ENCODE results near the gene ABCA2. TPM values are rescaled to one million over a fixed set of nuclear protein-coding genes. Genes with fewer than 3 reads are reported as not detected.

The ABCA2 gene
- total RNA-seq, 1 experiment from 2014 or later: 114 TPM

DNA sequence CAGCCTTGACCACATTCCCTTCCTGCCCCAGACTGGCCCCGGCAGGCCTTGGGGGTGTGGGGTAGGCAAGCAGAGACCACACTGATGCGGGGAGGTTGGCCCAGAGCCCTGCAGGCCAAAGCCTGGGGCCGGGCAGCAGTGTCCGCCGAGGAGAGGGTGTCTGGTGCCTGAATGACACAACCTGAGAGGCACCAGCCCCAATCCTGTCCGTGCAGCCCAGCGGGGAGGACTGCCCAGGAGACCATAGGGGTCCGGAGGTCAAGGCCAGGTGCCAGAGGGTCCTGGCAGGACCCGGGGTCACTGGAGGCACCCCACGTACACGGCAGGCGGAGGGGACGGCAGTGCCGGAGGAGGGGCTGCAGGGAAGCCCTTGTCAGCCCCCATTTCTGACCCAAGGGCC is 56.3 kb downstream of the ABCA2 start (continued):
- TF ChIP-seq CEBPB (IDR thresholded peaks at IDR 0.05; ENCODE audit: low read depth): no peak
- no peak for TF ChIP-seq TCF7L2 (IDR thresholded peaks at IDR 0.05; ENCODE audit: borderline replicate concordance, extremely low read depth, insufficient read depth, insufficient read length)
- no peak for TF ChIP-seq ZFX (IDR thresholded peaks at IDR 0.05)
- no peak for TF ChIP-seq YY1 (IDR thresholded peaks at IDR 0.05; ENCODE audit: extremely low read depth, insufficient replicate concordance, low read depth, low read length)
- no peak for TF ChIP-seq EGR1 (IDR thresholded peaks at IDR 0.05; ENCODE audit: low read depth)
- no peak for TF ChIP-seq RAD21 (IDR thresholded peaks at IDR 0.05; ENCODE audit: low read depth)
- TF ChIP-seq EZH2phosphoT487 (IDR thresholded peaks at IDR 0.05; ENCODE audit: borderline replicate concordance): no peak
- TF ChIP-seq POLR2A (IDR thresholded peaks at IDR 0.05; ENCODE audit: borderline replicate concordance, extremely low read depth, insufficient read depth, insufficient read length): no peak

DNA sequence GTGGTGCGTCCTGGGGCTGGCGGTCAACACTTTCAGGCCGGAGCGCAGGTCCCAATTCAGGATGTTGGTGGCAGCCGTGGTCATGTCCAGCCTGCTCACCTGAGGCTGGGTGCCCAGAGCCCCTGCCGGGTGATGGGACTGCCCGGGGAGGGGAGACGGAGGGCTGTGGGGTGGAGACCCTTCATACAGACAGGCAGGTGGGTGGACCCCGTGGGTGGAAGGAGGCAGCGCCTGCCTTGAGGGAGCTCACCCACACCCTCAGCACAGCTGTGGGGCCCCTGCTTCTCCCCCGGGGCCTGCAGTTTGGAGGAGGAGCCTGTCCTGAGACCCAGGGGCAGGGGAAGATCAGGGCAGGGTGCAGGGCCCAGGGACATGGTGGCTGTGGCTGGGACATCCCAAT is 57.7 kb downstream of the ABCA2 start:
- Histone ChIP-seq H3K9me3 (ENCODE audit: control insufficient read depth in 1 of 2, insufficient read depth in 1 of 2, low read depth in 1 of 2, low read length in 2 of 2) (no peaks in the 10 kb centered on the region), H3K4me1 (ENCODE audit: control insufficient read depth in 1 of 2, insufficient read depth in 2 of 2, low read length in 2 of 2) (peaks cover 0 to 17% of the 10 kb centered on the region in 2 experiments; a peak in 3 of 4 replicates), H3K79me2 (ENCODE audit: insufficient read depth, low read length) (no peaks in the 10 kb centered on the region), H3K9ac (ENCODE audit: low read length) (no peak overlapping the region), H2AFZ (ENCODE audit: low read depth, low read length, poor library complexity, severe bottlenecking) (no peak overlapping the region), H3K4me2 (ENCODE audit: low read length) (no peak overlapping the region), H3K27ac (ENCODE audit: low read depth, low read length) (no peak overlapping the region), H3K9me2 (ENCODE audit: insufficient read depth) (no peaks in the 10 kb centered on the region), H3K27me3 (ENCODE audit: insufficient read depth, low read length) (no peaks in the 10 kb centered on the region), H3K36me3 (ENCODE audit: control insufficient read depth in 1 of 2, insufficient read depth in 2 of 2, low read length in 2 of 2) (no peaks in the 10 kb centered on the region), H3K4me3 (replicated peaks in 1 of 2; ENCODE audit: low read depth in 1 of 2, low read length in 2 of 2) (no peak overlapping the region), H4K20me1 (ENCODE audit: insufficient read depth) (no peaks in the 10 kb centered on the region)
- no TSS peak for BruUV-seq (replicated peaks)
- ChIA-PET CTCF (no interaction called here), RAD21 (ENCODE audit: low non-redundant PET in 1 of 2, low total read pairs in 2 of 2, uncharacterized antibody in 2 of 2, unreplicated experiment in 2 of 2) (no interaction called here), POLR2A (no interaction called here)
- intact Hi-C loops (cut with micrococcal nuclease): no loop called here
- ATAC-seq (no peak), DNase-seq (ENCODE audit: low read depth, low spot score) (no peak)
- no peak for TF ChIP-seq CEBPB (IDR thresholded peaks at IDR 0.05; ENCODE audit: low read depth)
- no peak for TF ChIP-seq POLR2AphosphoS5 (IDR thresholded peaks at IDR 0.05; ENCODE audit: low read depth, low read length)
- TF ChIP-seq YY1 (IDR thresholded peaks at IDR 0.05; ENCODE audit: extremely low read depth, insufficient replicate concordance, low read depth, low read length): no peak
- TF ChIP-seq EGR1 (IDR thresholded peaks at IDR 0.05; ENCODE audit: low read depth): no peak
- TF ChIP-seq, protein P1, sequence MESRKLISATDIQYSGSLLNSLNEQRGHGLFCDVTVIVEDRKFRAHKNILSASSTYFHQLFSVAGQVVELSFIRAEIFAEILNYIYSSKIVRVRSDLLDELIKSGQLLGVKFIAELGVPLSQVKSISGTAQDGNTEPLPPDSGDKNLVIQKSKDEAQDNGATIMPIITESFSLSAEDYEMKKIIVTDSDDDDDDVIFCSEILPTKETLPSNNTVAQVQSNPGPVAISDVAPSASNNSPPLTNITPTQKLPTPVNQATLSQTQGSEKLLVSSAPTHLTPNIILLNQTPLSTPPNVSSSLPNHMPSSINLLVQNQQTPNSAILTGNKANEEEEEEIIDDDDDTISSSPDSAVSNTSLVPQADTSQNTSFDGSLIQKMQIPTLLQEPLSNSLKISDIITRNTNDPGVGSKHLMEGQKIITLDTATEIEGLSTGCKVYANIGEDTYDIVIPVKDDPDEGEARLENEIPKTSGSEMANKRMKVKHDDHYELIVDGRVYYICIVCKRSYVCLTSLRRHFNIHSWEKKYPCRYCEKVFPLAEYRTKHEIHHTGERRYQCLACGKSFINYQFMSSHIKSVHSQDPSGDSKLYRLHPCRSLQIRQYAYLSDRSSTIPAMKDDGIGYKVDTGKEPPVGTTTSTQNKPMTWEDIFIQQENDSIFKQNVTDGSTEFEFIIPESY (IDR thresholded peaks at IDR 0.05; ENCODE audit: extremely low read depth, insufficient replicate concordance, low read length): no peak
- TF ChIP-seq CBX3 (IDR thresholded peaks at IDR 0.05; ENCODE audit: low read depth): no peak
- no peak for TF ChIP-seq RAD21 (IDR thresholded peaks at IDR 0.05; ENCODE audit: low read depth)
- no peak for TF ChIP-seq TCF7L2 (IDR thresholded peaks at IDR 0.05; ENCODE audit: borderline replicate concordance, extremely low read depth, insufficient read depth, insufficient read length)
- TF ChIP-seq SRF (IDR thresholded peaks at IDR 0.05; ENCODE audit: low read depth): no peak

Data from HCT116 (cell line).